GM21526 (cell line): Measurements from ENCODE around the gene CDK18.

Source experiments
- ATAC-seq: cut with Tn5 transposase; IDR thresholded peaks from one replicate; pipeline ENCODE4 v1.9.1; 2021; ENCODE audit warnings: moderate library complexity; ENCODE audit not compliant: unreplicated experiment, low FRiP score

The CDK18 gene

DNA sequence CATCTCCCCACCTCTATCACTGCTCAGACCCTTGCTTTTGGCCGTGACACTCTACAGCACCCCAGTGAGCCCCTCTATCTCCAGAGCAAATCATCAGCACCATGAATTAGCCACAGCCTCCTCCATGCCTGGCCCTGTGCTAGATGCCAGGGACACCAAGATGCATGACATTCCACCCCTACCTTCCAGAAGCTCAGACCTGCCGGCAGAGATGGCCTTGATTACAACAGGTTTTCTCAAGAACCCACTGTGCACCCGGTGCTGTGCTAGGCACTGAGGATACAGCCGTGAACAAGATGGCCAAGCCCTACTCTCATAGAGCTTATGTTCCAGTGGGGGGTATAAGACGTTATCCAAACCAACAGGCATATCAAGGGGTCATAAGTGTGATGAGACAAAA, 30.6 kb downstream of the CDK18 start:
- no peak for ATAC-seq

DNA sequence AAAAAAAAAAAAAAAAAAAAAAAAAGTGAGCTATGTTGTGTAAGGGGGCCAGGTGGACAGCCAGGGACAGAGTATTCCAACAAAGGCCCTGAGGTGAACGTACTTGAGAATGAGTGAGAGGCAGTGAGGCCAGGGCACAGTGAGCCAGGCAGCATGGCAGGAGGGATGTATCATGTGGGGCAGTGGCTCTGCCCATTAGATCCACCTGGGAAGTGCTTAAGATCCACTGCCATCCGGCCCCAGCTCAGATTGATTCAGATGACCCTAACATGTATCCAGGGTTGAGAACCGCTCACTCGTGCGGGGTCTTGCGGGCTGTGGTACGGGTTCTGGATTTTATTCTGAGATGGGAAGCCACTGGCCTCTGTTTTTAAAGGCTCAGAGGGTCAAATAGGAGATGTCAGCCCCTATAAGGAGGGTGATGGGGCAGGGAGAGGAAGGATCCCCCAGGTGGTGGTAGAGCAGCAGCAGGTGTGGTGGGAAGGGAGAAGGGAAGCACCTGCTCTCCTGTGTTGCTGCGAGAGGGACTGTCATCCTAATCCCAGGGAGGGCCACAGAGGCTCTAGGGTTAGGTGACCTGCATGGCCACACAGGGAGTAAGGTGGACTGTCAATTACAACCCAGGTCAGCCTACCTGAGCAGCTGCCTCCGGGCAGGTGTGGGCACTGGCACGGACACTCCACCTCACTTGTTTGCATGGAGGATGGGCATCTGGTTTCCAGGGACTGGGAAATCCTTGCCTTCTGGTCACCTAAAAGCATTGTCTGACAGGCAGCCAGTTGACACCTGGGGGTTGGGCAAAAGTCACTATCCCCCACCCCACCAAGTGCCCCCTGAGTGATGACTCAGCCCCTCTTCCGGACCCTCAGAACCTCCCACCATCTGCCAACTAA, 31.6 kb downstream of the CDK18 start:
- ATAC-seq, result no peak

DNA sequence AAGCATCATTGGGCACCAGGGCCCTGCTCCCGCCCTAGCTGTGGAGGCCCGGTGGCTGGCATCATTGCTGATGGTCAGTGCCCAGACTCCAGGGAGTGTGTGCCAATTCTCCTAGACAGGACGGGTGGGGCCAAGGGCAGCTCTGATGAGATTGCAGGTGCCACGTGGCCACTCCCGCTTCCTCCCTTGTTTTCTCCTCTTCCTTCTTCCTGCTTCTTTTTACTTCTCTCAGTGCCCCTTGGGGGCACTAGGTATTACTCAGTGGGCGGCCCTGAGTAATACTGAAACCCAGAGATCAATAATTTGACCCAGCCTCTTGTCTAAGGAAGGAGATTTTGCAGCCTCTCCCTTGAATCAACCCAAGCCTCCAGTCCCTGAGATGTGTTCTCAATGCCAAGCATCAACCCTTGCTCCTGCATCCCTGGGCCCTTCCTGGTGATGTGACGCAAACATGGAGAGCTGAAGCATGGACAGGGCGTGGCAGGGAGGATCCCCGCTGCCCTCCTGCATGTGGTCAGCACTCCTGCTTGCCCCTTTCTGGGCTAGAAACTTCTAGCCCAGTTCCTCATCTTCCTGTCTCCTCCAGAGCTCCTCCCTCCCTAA, 32.4 kb downstream of the CDK18 start:
- ATAC-seq, result no peak

DNA sequence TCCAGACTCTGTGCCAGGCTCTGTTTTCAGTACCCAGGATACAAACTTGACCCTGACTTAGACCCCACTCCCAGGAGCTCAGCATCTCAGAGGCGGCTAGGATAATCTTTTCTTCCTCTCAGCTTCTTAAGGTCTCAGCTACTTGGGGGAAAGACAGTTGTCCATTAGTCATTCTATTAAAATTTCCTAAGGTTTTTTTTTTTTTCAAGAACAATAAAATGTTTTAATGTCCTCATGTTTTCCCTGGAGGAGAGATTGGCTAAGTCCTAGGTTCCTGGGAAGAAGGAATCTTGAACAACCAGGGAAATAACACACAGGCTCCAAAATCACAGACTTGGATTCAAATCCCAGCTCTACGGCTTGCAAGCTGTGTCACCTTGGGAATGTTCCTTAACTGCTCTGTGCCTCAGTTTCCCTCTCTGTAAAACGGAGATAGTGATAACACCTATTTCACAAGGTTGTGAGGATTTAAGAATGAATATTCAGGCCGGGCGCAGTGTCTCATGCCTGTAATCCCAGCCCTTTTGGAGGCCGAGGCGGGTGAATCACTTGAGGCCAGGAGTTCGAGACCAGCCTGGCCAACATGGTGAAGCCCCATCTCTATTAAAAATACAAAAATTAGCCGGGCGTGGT, 33.0 kb downstream of the CDK18 start:
- ATAC-seq, result no peak

DNA sequence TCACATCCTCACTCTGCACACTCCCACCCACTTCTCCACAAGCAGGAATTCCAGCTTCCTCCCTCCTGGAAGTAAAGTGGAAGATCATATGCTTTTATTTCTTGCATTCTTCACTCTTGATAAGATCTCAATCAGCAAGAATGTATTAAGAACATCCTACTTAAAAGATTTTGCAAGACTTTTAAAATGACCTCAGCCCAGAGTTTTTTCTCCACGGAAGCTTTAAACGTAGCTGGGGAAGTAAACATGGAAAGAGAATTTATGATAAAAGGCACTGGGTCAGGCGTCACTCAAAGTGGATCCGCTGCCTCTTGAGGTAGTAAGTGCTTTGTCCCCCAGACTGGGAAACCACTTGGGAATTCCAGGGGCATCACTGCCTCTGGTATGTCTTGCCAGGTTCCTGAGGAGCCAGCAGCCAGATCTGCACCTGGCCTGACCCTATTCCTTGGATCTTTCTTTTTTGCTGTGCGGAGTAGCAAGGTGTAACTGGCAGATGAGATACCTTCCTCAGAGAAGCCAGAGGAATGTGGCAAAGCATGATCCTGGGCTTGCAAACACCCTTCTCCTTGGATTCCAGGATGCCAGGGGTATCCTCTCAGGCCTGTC, 33.9 kb downstream of the CDK18 start:
- no peak for ATAC-seq

DNA sequence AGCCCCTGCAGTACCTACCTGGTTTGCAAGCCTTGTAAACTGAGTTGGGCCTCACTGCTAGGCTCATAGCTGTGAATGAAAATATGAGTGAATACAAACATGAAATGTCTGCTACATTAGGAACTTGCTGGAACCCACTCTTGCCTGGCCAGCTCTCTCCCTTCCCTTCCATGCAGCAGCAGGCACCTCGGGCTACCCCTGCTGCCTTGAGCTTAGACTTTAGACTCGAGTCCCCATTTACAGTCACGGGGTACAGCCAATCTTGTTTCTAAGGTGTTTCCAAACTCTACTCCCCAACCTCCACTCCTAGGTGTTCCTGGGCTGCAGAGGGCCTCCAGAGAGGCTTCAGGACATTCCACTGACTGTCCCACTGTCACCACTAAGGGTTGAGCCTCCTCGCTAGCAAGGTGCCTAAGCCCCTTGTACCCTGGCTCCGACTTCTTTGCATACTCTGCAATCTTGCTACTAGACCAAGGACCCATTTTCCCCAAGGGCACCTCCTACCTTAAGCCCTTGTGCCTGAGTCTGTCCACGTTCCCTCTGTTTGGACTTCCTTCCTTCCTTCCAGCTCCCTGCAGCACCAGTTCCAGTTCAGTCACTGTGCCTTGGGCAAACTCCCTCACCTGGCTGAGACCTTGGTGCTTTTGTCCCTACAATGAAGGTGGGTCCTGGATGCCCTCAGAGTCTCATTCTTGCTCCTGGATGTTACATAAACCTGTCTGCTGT, 36.9 kb downstream of the CDK18 start:
- ATAC-seq, result no peak

DNA sequence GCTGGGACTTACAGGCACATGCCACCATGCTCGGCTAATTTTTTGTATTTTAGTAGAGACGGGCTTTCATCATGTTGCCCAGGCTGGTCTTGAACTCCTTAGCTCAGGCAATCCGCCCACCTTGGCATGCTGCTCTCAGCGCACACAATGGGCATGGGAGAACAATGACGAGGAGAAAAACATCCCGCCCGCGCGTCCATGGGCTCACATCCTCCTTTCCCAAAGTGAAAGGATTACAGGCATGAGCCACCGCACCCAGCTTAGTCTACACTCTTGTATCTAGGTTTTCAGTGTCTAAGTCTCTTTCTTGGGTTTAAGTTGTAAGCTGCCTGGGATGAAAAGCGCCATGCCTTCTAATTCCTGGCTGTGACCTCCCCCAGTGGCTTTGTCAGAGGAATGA, 37.9 kb downstream of the CDK18 start:
- no peak for ATAC-seq

DNA sequence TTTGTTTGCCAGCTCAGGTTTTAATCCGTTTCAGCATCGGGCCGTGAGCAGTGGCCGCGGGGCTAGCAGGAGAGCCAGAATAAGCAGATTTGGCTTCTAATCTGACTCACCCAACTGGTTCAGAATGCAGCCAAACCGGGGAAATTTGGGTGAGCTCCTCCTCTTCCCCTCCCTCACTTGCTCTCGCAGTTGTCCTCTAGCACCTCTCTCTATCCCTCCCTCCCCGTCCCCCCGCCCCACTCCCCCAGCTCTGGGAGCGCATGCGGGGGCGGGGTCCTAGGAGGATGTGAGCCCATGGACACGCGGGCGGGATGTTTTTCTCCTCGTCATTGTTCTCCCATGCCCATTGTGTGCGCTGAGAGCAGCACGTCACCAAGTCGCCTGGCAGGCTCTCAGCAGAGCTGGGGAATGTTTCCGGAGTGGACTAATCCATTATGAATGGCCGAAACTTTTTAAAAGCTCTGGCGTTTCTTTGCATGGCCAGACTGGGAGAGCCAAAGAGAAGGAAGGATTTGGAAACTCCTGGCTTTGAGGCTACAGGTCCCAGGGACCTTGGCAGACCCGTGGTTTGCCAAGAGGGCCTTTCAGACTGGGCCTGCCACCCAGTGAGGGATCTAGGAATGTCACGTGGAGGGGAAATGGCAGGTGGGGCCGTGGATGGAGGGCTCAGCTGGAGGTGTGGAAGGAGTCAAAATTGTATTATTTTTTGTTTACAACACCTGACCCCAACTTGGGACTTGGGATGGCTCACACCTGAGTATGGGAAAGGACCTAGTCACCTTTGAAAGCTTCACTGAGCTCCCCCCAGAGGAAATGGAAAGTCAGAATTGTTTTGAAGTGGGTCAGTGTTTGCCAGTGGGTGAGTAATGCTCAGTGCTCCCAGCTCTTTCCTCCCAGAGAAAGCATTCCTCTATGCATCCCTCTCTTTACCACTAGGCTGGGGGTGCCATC, 39.2 kb downstream of the CDK18 start:
- no peak for ATAC-seq

DNA sequence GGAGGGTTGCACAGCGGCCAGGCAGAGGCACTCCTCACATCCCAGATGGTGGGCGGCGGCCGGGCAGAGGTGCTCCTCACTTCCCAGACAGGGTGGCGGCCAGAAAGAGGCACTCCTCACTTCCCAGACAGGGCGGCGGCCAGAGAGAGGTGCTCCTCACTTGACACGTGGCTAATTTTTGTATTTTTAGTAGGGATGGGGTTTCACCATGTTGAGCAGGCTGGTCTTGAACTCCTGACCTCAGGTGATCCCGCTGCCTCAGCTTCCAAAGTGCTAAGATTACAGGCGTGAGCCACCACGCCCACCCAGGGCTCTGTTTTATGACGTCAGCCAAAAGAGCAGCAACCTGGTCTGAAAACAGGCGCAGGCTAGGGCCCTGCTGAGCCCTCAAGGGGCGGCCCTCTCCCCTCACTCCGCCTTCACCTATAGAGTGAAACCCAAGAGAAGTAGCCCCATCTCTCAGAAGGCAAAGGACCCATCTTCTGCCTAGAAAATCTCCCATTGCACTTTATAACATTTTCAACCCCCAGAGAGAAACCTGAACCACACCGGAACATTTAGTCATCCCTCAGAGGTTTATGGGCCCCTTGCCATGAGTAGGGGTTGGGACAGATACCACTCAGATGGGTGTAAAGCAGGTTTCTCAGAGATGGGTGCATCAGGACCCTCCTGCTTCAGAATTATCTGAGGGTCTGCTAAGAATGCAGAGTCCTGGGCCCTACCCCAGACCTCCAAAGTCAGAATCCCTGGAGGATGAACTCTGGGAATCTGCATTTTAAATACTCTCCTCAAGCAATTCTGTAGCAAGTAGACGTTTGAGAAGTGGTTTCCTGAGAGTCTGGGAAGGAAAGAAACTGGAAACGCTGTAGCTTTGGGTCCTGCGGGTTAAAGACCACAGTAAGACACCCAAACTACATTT, 40.8 kb downstream of the CDK18 start:
- ATAC-seq, result no peak

DNA sequence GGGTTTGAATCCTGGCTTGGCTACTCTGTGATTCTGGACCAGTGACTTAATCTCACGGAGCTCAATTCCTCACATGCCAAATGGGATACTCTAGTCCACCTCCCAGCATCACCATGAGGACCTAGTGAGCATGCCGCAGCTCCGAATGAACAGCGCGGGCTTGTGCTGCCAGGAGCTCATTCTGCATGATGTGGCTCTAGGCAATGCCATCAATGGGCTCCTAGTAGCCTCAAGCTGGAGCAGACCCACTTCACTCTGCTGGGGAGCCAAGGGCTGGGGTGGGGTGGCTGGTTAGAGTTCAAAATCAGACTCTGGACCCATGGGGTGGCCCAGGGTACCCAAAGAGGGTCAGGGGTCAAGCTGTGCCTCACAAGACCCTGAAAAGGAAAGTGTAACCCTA, 41.5 kb downstream of the CDK18 start:
- no peak for ATAC-seq

DNA sequence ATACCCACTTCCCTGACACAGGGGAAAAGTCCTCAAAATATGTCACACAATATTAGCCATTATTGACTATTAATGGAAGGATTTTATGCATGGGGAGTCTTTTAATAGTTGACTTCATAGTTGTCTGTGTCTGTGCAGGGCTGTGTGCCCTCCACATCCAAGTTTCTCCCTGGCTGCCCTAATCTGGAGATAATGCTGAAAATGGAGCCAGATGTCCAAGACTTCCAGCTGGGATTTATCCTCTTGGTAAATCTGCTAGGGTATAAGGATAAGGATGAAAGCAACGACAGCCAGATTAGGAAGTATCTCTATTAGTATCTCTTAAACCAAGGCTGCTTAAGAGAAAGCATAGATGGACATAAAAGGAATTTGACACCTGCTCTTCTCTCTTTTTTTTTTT, 42.1 kb downstream of the CDK18 start:
- ATAC-seq, result no peak

DNA sequence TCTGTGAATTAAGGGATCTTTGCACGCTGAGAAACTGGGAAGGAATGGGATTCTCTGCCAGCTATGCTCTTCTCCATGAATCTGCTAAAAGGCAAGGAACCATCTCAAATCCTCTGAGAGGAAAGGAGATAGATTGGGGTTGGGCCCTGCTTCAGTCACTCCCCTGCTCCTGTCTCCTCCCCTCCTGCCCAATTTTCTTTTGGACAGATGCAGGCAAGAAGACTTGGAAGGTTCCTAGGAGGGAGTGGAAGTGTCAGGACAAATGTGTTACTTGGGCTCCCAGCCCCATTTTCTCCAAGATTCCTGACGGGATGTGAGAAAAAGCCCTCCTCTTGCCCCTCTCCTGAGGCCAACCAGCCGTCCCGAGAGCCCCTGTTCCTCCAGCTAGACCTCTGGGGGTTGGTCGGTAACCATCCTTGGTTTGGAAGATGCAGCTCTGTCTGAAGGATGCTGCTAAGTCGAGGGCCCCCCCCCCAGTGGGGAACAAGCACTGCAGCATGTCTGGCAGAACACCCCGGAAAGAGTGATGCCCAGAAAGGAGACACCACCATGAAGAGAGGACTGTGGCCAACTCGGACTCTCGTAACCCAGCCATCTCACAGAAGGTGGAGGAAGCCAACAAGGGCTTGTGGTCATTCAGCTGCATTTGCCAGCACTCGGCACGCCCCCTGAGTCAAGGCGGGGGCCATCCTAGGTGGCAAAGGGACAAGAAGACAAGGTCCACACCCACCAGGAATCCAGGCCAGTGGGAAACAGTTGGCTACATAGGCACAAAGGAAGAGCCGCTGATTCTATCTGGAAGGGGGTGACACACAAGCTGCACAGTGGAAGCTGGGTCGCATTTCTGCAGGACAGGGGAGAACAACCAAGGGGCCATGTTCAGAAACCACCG, 43.7 kb downstream of the CDK18 start:
- no peak for ATAC-seq

DNA sequence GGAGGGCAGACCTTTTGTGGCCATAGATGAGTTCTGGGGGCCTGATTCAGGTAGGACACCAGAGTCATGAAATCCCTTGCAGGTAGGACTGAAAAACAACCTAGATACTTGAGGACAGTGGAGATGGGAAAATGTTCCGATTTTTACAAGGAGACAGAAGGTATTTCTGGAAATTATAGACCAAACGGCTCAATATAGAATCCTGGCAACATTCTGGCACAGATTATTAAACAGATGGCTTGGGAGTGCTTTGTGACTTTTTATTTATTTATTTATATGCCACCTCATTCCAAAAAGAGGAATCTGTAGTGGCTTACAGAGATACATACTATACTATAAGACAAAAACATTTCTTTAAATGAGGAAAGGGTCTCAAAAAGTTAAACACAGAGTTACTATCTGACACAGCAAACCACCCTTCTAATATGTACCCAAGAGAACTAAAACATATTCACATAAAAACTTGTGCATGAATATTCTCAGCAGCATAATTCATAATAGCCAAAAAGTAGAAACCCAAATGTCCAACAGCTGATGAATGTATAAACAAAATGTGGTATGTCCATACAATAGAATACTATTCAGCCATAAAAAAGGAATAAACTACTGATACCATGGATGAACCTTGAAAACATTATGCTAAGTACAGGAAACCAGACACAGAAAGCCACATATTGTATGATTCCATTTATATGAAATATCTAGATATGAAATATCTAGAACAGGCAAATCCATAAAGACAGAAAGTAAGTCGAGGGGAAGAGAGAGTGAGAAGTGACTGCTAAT, 49.8 kb downstream of the CDK18 start:
- no peak for ATAC-seq

DNA sequence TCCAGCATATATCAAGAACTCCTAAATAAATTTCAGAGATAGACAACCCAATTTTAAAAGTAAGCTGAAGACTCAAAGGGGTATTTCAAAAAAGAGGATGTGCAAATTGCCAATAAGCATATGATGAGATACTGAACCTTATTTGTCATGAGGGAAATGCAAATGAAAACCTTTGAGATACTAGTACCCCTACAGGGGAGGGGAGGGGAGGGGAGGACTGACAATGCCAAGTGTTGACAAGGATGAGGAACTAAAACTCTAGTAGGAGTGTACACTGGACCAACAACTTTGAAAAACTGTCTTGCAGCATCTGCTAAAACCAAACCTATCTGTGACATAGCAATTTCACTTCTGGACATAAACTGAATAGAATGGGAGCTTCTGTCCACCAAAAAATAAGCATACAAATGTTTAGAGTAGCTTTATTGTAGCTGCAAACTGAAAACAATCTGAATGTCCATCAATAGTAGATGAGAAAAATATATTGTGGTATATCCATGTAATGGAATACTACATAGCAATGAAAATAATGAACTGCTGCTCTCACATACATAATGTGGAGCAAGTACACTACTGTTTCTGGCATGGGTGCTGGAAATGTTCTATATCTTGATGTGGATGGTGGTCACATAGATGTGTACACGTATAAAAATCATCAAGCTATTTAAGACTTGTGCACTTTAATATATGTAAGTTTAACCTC, 57.2 kb downstream of the CDK18 start:
- ATAC-seq, result no peak

DNA sequence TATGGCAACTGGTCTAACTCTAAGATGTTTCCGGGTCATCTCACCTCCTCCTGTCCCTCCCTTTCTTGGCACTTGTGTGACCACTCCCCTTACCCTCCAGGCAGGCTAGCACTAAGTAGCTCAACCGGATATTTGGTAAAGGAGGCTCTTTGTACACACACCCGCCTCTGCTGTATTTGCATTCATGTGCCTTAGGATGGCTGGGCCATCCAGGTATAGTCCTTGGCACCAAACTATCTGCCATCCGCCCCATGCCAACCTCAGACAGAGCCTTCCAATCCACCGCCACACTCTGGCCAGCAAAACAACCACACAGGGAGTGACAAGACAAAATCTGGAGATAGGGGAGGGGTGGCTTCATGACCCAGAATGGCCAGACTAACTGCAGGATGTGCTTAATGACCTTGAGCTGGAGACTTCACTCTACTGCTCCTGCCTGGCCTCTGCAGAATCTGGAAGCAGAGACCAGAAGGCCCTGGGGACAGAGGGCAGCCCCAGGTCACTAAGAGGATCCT, 59.5 kb downstream of the CDK18 start:
- no peak for ATAC-seq

DNA sequence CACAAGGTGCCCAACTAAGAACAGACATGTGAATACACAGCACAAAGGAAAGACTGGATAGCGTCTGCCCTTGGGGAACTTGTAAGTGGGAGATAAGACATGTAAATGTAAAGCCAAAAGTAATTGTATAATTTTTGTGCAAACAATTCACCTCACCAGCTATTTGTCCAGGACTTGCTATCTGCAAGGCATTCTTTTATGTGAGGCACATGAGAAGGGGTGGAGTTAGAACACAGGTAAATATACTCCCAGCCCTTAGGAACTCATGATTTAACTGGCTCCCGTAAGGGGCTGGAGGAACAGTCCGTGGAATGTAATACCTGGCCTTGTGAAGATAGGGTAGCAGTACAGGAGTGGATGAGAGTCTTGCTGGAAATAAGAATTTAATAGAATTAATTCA, 61.3 kb downstream of the CDK18 start:
- no peak for ATAC-seq
